Fibroblast of gingiva (primary cell): ENCODE measurements around the gene BPIFA2.
A peak's percentile ranks its signal among the peaks of the same experiment; 100 is the strongest.

Source experiments
- DNase-seq: peaks from one replicate; pipeline ENCODE4 v3.0.0-alpha.2; 2011; ENCODE audit warnings: low read depth

The BPIFA2 gene

GRCh38 chr20:33199026-33199425 is 31.1 kb downstream of the BPIFA2 start:
- DNase-seq = no peak

DNA sequence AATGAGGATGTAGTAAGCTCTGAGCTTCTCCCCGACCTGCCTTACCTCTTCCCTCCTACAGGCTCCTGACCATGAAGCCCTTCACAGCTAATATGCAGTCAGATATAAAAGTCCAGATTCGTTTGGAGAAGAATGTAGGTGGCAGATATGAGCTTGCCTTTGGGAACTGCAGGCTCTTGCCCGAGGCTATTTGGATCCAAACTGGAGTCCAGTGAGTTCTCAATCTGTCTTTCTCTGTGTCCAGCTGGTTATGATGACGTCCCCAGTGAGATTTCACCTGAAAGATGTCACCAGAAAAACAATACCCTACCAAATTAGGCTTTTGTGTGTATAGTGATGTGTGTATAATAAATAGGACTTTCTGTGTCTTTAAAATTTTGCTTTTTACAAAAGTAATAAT is 34.5 kb downstream of the BPIFA2 start:
- DNase-seq = no peak

DNA sequence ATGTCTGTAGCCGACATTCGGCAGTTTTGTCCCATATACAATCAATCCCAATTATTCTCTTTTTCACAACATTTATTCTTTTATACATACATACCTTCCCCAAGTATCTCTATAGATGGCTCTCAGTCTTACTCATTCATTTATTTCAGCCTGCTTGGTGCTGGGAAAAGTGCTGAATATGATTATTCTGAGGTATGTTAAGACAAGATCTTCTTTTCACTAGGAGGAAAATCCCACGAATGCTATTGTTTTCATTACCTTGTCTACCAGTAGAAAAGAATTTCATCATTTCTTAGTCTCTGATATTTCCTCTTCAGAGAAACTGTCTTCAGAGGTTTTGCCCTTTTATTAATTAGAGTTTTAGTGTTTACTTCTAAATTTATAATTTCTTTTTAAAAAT is 35.5 kb downstream of the BPIFA2 start:
- DNase-seq = no peak

GRCh38 chr20:33209789-33210188 is 41.8 kb downstream of the BPIFA2 start:
- peak; percentile 18 for DNase-seq

GRCh38 chr20:33210371-33210770 is 42.4 kb downstream of the BPIFA2 start:
- DNase-seq = no peak

GRCh38 chr20:33211817-33212424 is 44.0 kb downstream of the BPIFA2 start:
- peak; percentile 18 for DNase-seq

DNA sequence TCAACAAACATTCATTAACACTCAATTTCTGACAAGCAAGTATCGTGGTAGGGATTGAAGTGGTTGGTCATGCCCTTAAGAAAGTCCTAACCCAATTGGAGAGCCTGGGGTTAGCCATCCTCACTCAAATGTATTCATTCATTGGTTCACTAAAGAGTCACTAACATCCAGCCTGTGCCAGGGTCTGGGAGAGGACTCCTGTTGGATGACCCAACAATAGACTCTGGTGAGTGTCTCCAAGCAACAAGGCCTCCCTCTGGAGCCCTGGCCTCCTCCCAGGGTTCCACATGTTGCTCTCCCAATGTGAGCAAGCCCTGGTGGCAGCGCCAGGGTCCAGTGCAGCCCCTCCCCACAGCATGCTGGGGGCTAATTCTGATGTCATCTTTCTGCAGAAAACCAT is 49.1 kb downstream of the BPIFA2 start, which contains the start of gene BPIFA3:
TSS of gene BPIFA3 (plus strand) at position 301 of the 400 bp plus-strand sequence. CDS start 185 bp downstream, outside the sequence.
- DNase-seq = no peak

DNA sequence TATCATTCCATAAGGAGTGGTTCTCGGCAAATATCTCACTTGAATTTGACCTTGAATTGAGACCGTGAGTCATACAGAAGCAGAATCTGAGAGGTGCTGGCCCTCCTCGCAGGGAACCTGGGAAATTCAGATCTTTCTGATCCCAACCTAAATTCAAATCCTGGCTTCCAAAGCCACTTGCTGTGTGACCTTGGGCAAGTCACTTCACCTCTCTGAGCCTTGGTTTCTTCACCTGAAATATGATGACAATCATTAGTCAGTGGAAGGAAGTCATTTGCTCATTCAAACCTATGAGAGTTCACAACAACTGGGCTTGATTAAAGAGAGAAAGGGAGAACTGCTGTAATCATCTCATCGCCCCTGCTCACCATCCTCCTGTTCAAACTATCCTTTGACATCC is 56.4 kb downstream of the BPIFA2 start:
- no peak for DNase-seq

- DNase-seq = no peak
Measured at GRCh38 chr20:33229843-33230242, 61.9 kb downstream of the BPIFA2 start.
